ENCODE data around the gene CARD11.

- TF ChIP-seq, protein P1, sequence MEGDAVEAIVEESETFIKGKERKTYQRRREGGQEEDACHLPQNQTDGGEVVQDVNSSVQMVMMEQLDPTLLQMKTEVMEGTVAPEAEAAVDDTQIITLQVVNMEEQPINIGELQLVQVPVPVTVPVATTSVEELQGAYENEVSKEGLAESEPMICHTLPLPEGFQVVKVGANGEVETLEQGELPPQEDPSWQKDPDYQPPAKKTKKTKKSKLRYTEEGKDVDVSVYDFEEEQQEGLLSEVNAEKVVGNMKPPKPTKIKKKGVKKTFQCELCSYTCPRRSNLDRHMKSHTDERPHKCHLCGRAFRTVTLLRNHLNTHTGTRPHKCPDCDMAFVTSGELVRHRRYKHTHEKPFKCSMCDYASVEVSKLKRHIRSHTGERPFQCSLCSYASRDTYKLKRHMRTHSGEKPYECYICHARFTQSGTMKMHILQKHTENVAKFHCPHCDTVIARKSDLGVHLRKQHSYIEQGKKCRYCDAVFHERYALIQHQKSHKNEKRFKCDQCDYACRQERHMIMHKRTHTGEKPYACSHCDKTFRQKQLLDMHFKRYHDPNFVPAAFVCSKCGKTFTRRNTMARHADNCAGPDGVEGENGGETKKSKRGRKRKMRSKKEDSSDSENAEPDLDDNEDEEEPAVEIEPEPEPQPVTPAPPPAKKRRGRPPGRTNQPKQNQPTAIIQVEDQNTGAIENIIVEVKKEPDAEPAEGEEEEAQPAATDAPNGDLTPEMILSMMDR (IDR thresholded peaks at IDR 0.05) = no peak
- TF ChIP-seq POLR2A (IDR thresholded peaks at IDR 0.05) = no peak
Observed at GRCh38 chr7:2921653-2922347, 121.9 kb downstream of the CARD11 start.

All from right lobe of liver (tissue), 4 donors.